ENCODE results near the gene STARD3.

DNA sequence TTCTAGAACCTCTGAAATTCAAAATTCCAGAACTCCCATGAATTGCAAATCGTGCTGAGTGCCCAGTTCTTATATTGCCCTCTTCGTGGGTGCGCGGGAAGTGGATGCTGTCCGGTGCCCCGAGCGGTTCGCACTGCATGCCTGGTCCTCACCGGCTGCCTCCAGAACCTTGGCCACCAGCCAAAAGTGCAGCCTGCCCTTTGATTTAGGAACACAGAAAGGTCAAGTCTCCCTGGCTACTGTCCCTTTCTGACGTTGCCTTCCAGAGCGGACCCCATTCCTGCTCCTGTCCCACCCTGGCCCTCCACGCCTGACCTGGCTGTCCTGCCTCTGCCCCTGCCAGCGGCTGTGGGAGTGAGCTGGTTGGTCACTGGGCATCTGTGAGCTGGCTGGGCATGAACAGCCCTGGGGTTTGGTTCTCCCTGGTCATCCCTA, 38.9 kb upstream of the STARD3 start:
- TF ChIP-seq, protein P1, sequence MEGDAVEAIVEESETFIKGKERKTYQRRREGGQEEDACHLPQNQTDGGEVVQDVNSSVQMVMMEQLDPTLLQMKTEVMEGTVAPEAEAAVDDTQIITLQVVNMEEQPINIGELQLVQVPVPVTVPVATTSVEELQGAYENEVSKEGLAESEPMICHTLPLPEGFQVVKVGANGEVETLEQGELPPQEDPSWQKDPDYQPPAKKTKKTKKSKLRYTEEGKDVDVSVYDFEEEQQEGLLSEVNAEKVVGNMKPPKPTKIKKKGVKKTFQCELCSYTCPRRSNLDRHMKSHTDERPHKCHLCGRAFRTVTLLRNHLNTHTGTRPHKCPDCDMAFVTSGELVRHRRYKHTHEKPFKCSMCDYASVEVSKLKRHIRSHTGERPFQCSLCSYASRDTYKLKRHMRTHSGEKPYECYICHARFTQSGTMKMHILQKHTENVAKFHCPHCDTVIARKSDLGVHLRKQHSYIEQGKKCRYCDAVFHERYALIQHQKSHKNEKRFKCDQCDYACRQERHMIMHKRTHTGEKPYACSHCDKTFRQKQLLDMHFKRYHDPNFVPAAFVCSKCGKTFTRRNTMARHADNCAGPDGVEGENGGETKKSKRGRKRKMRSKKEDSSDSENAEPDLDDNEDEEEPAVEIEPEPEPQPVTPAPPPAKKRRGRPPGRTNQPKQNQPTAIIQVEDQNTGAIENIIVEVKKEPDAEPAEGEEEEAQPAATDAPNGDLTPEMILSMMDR (conservative IDR thresholded peaks at IDR 0.05) = no peak
- no peak for TF ChIP-seq ZFX (IDR thresholded peaks at IDR 0.05)

Data from C4-2B (cell line).